Peyer's patch (tissue), 4 donors: ENCODE measurements around the gene SNAPC4. TPM values are rescaled to one million over a fixed set of nuclear protein-coding genes. Genes with fewer than 3 reads are reported as not detected.

ENCODE experiments used
- DNase-seq, 3 donors: peaks; one replicate each; pipeline ENCODE4 v3.0.0-alpha.2; 2017 to 2019
- H3K27ac ChIP-seq, 4 donors: fragments of 200-600 bp; sonication (generic); one replicate each; pipeline ENCODE4 v1.5.1; 2016 to 2019
- H3K27me3 ChIP-seq, 2 donors: fragments of 200-600 bp; sonication (generic); one replicate each; pipeline ENCODE4 v1.5.1; 2019
- H3K36me3 ChIP-seq, 3 donors: fragments of 200-600 bp; sonication (generic); one replicate each; pipeline ENCODE4 v1.5.1; 2016 to 2019
- H3K4me1 ChIP-seq, 4 donors: fragments of 200-600 bp; sonication (generic); one replicate each; pipeline ENCODE4 v1.5.1; 2016 to 2019
- H3K4me3 ChIP-seq, 4 donors: fragments of 200-600 bp; sonication (generic); 1 replicate in 3 of 4; 2 replicates in 1 of 4; pipeline ENCODE4 v1.5.1; 2016 to 2019; ENCODE audit warnings: mild to moderate bottlenecking in 1 of 4
- H3K9me3 ChIP-seq, 4 donors: fragments of 200-600 bp; sonication (generic); one replicate each; pipeline ENCODE4 v1.5.1; 2016 to 2019; ENCODE audit warnings: mild to moderate bottlenecking in 1 of 4
- CTCF ChIP-seq, 6 experiments: fragments of 450-650 bp in 4 of 6; fragments of 200-600 bp in 2 of 6; sonication (generic) in 1 of 6; IDR thresholded peaks; one replicate each; pipeline ENCODE4 v1.5.1; 2017 to 2019; ENCODE audit warnings: antibody characterized with exemption in 6 of 6, mild to moderate bottlenecking in 3 of 6, moderate library complexity in 1 of 6
- POLR2A ChIP-seq, 2 donors: fragments of 450-650 bp; IDR thresholded peaks; one replicate each; pipeline ENCODE4 v1.5.1; 2017; ENCODE audit warnings: antibody characterized with exemption in 2 of 2, mild to moderate bottlenecking in 2 of 2, moderate library complexity in 2 of 2
- total RNA-seq, 4 donors: library from RNA; depleted of rRNA; stranded (reverse); fragments of >200 nt; gene quantifications; one replicate each; pipeline ENCODE4 v1.1.0, GENCODE V29; 2016

Gene SNAPC4
- total RNA-seq, 4 donors from 2014 or later, result 6.3 to 58.6 (median 13.2) TPM

GRCh38 chr9:136437430-136437829 lies 37.5 kb upstream of the SNAPC4 start:
- H3K27me3 ChIP-seq, result no peaks in the 10 kb centered on the region
- H3K27ac ChIP-seq, result no peak overlapping the region
- peaks cover 0 to 39% (median 0%) of the 10 kb centered on the region in 3 donors for H3K36me3 ChIP-seq
- peaks cover 0 to 33% (median 17%) of the 10 kb centered on the region in 4 donors for H3K4me1 ChIP-seq
- DNase-seq, result no peak
- TF ChIP-seq CTCF (IDR thresholded peaks at IDR 0.05), result no peak
- no peak for TF ChIP-seq POLR2A (IDR thresholded peaks at IDR 0.05)
- H3K4me3 ChIP-seq, result peak overlapping the region in 1 of 4 donors; percentile 94
- no peaks in the 10 kb centered on the region for H3K9me3 ChIP-seq

- Histone ChIP-seq H3K4me1 (peaks cover 0 to 33% (median 17%) of the 10 kb centered on the region in 4 donors), H3K27ac (no peak overlapping the region), H3K36me3 (peaks cover 0 to 34% (median 0%) of the 10 kb centered on the region in 3 donors), H3K27me3 (no peaks in the 10 kb centered on the region), H3K9me3 (no peaks in the 10 kb centered on the region), H3K4me3 (no peak overlapping the region)
- TF ChIP-seq CTCF (IDR thresholded peaks at IDR 0.05) (no peak), POLR2A (IDR thresholded peaks at IDR 0.05) (no peak)
- DNase-seq, result no peak
Measured at GRCh38 chr9:136436055-136436634, 36.2 kb upstream of the SNAPC4 start.

GRCh38 chr9:136434580-136435169 lies 34.7 kb upstream of the SNAPC4 start:
- peaks cover 0 to 27% (median 15%) of the 10 kb centered on the region in 4 donors for H3K4me1 ChIP-seq
- TF ChIP-seq POLR2A (IDR thresholded peaks at IDR 0.05) (no peak), CTCF (IDR thresholded peaks at IDR 0.05) (no peak)
- no peak overlapping the region for H3K4me3 ChIP-seq
- H3K27me3 ChIP-seq, result no peaks in the 10 kb centered on the region
- no peak overlapping the region for H3K27ac ChIP-seq
- peaks cover 0 to 39% (median 0%) of the 10 kb centered on the region in 3 donors for H3K36me3 ChIP-seq
- no peak for DNase-seq
- no peaks in the 10 kb centered on the region for H3K9me3 ChIP-seq

- TF ChIP-seq CTCF (IDR thresholded peaks at IDR 0.05), result no peak
- TF ChIP-seq POLR2A (IDR thresholded peaks at IDR 0.05), result no peak
- peaks cover 0 to 46% (median 0%) of the 10 kb centered on the region in 3 donors for H3K36me3 ChIP-seq
Measured at GRCh38 chr9:136433849-136434579, 34.0 kb upstream of the SNAPC4 start.

GRCh38 chr9:136433043-136433715 lies 33.2 kb upstream of the SNAPC4 start:
- no peak for TF ChIP-seq POLR2A (IDR thresholded peaks at IDR 0.05)
- no peak for DNase-seq
- no peaks in the 10 kb centered on the region for H3K9me3 ChIP-seq
- H3K4me1 ChIP-seq, result peaks cover 0 to 21% (median 10%) of the 10 kb centered on the region in 4 donors
- peaks cover 0 to 50% (median 0%) of the 10 kb centered on the region in 3 donors for H3K36me3 ChIP-seq
- no peaks in the 10 kb centered on the region for H3K27me3 ChIP-seq
- H3K4me3 ChIP-seq, result no peak overlapping the region
- H3K27ac ChIP-seq, result no peak overlapping the region

More at GRCh38 chr9:136433849-136434579, 34.0 kb upstream of the SNAPC4 start:
- no peak overlapping the region for H3K27ac ChIP-seq
- no peaks in the 10 kb centered on the region for H3K9me3 ChIP-seq
- DNase-seq, result no peak
- peaks cover 0 to 27% (median 15%) of the 10 kb centered on the region in 4 donors for H3K4me1 ChIP-seq
- H3K4me3 ChIP-seq, result no peak overlapping the region
- no peaks in the 10 kb centered on the region for H3K27me3 ChIP-seq
